Astrocyte (in vitro differentiated cells and primary cell): ENCODE results near the gene NECTIN1.

Experiments used
- EZH2 ChIP-seq: IDR thresholded peaks from 2 replicates; pipeline ENCODE4 v1.6.1; 2012; ENCODE audit warnings: mild to moderate bottlenecking, low read length, inconsistent platforms; ENCODE audit not compliant: insufficient read depth
- TF ChIP-seq, protein P1 (sequence below): IDR thresholded peaks from 2 replicates; pipeline ENCODE4 v1.5.1; 2011; ENCODE audit warnings: low read depth, mild to moderate bottlenecking, inconsistent platforms, low read length, moderate library complexity; ENCODE audit not compliant: insufficient read depth

- no peak for TF ChIP-seq EZH2
- TF ChIP-seq, protein P1, sequence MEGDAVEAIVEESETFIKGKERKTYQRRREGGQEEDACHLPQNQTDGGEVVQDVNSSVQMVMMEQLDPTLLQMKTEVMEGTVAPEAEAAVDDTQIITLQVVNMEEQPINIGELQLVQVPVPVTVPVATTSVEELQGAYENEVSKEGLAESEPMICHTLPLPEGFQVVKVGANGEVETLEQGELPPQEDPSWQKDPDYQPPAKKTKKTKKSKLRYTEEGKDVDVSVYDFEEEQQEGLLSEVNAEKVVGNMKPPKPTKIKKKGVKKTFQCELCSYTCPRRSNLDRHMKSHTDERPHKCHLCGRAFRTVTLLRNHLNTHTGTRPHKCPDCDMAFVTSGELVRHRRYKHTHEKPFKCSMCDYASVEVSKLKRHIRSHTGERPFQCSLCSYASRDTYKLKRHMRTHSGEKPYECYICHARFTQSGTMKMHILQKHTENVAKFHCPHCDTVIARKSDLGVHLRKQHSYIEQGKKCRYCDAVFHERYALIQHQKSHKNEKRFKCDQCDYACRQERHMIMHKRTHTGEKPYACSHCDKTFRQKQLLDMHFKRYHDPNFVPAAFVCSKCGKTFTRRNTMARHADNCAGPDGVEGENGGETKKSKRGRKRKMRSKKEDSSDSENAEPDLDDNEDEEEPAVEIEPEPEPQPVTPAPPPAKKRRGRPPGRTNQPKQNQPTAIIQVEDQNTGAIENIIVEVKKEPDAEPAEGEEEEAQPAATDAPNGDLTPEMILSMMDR, result no peak
Observed at GRCh38 chr11:119716582-119717498, 12.2 kb downstream of the NECTIN1 start.
